Omental fat pad (tissue), 4 donors: Measurements from ENCODE around the gene ZNF479. TPM values are rescaled to one million over a fixed set of nuclear protein-coding genes. Genes with fewer than 3 reads are reported as not detected.
"Not testable (repeated sequence)": the region's sequence is repeated elsewhere in the genome, so short reads cannot be mapped to it uniquely, and the experiment has no call there.

Source experiments
- ATAC-seq: fragments of 150-250 bp; one replicate; pipeline ENCODE4 v1.9.1; 2016; ENCODE audit warnings: mild to moderate bottlenecking, moderate library complexity; ENCODE audit not compliant: low FRiP score
- DNase-seq: peaks from one replicate; pipeline ENCODE4 v3.0.0-alpha.2; 2019; ENCODE audit warnings: low spot score
- CTCF ChIP-seq, 3 donors: fragments of 450-650 bp; IDR thresholded peaks; one replicate each; pipeline ENCODE4 v1.5.1; 2016 to 2017; ENCODE audit warnings: antibody characterized with exemption in 3 of 3, mild to moderate bottlenecking in 3 of 3, moderate library complexity in 2 of 3
- total RNA-seq, 4 donors: library from RNA; depleted of rRNA; stranded (reverse); fragments of >200 nt; gene quantifications; one replicate each; pipeline ENCODE4 v1.1.0, GENCODE V29; 2016

ZNF479 gene
- not detected for total RNA-seq

GRCh38 chr7:57132336-57132735 is at the start of gene ZNF479:
Gene ZNF479 (minus strand): TSS chr7:57132436. CDS start chr7:57132324, 112 bp downstream.
- not testable (repeated sequence) for ATAC-seq, DNase-seq

- ATAC-seq (no peak), DNase-seq (no peak)
- TF ChIP-seq CTCF (IDR thresholded peaks at IDR 0.05): no peak
These were observed 49.8 kb upstream of the ZNF479 start for GRCh38 chr7:57182031-57182430.

GRCh38 chr7:57181281-57181680 is 49.0 kb upstream of the ZNF479 start:
- DNase-seq (no peak), ATAC-seq (no peak)
- no peak for TF ChIP-seq CTCF (IDR thresholded peaks at IDR 0.05)

- DNase-seq (no peak), ATAC-seq (no peak)
- TF ChIP-seq CTCF (IDR thresholded peaks at IDR 0.05): no peak
These were observed 47.7 kb upstream of the ZNF479 start for GRCh38 chr7:57179776-57180415.

GRCh38 chr7:57178768-57179139 is 46.5 kb upstream of the ZNF479 start:
- ATAC-seq: no peak
- DNase-seq: no peak

GRCh38 chr7:57177856-57178767 is 45.9 kb upstream of the ZNF479 start:
- ATAC-seq (no peak), DNase-seq (no peak)
- no peak for TF ChIP-seq CTCF (IDR thresholded peaks at IDR 0.05)

More at GRCh38 chr7:57178768-57179139, 46.5 kb upstream of the ZNF479 start:
- no peak for TF ChIP-seq CTCF (IDR thresholded peaks at IDR 0.05)

GRCh38 chr7:57176928-57177635 is 44.8 kb upstream of the ZNF479 start:
- DNase-seq (no peak), ATAC-seq (no peak)
- no peak for TF ChIP-seq CTCF (IDR thresholded peaks at IDR 0.05)
